ENCODE results near the gene FAM241A.

Gene FAM241A

GRCh38 chr4:112181358-112182000, 36.2 kb downstream of the FAM241A start:
- H3K27me3 ChIP-seq (ENCODE audit: low read depth, low read length) = no peaks in the 10 kb centered on the region
- TF ChIP-seq EZH2phosphoT487 (IDR thresholded peaks at IDR 0.05; ENCODE audit: low read depth) = no peak
- TF ChIP-seq, protein P1, sequence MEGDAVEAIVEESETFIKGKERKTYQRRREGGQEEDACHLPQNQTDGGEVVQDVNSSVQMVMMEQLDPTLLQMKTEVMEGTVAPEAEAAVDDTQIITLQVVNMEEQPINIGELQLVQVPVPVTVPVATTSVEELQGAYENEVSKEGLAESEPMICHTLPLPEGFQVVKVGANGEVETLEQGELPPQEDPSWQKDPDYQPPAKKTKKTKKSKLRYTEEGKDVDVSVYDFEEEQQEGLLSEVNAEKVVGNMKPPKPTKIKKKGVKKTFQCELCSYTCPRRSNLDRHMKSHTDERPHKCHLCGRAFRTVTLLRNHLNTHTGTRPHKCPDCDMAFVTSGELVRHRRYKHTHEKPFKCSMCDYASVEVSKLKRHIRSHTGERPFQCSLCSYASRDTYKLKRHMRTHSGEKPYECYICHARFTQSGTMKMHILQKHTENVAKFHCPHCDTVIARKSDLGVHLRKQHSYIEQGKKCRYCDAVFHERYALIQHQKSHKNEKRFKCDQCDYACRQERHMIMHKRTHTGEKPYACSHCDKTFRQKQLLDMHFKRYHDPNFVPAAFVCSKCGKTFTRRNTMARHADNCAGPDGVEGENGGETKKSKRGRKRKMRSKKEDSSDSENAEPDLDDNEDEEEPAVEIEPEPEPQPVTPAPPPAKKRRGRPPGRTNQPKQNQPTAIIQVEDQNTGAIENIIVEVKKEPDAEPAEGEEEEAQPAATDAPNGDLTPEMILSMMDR (IDR thresholded peaks at IDR 0.05; ENCODE audit: low read depth, low read length) = no peak
- no peak overlapping the region for H2AFZ ChIP-seq (ENCODE audit: low read depth, low read length)
- no peak overlapping the region for H3K4me3 ChIP-seq (ENCODE audit: low read length)
- no peak overlapping the region for H3K4me2 ChIP-seq (ENCODE audit: low read length)
- no peaks in the 10 kb centered on the region for H3K36me3 ChIP-seq (replicated peaks; ENCODE audit: low read depth, low read length)
- H3K4me1 ChIP-seq (ENCODE audit: low read length) = peaks cover 33% of the 10 kb centered on the region
- no peaks in the 10 kb centered on the region for H3K9me3 ChIP-seq (ENCODE audit: insufficient read depth, low read length)
- H4K20me1 ChIP-seq (ENCODE audit: insufficient read depth, low read length) = no peaks in the 10 kb centered on the region
- H3K9ac ChIP-seq (ENCODE audit: low read length) = no peak overlapping the region
- no peak overlapping the region for H3K27ac ChIP-seq (ENCODE audit: low read length)
- H3K79me2 ChIP-seq (ENCODE audit: low read length) = no peaks in the 10 kb centered on the region

- Histone ChIP-seq H3K79me2 (ENCODE audit: low read length) (no peaks in the 10 kb centered on the region), H3K9ac (ENCODE audit: low read length) (no peak overlapping the region), H3K9me3 (ENCODE audit: insufficient read depth, low read length) (no peaks in the 10 kb centered on the region), H3K27me3 (ENCODE audit: low read depth, low read length) (no peaks in the 10 kb centered on the region), H3K27ac (ENCODE audit: low read length) (no peak overlapping the region), H3K4me1 (ENCODE audit: low read length) (peaks cover 34% of the 10 kb centered on the region), H2AFZ (ENCODE audit: low read depth, low read length) (no peak overlapping the region), H4K20me1 (ENCODE audit: insufficient read depth, low read length) (no peaks in the 10 kb centered on the region), H3K4me2 (ENCODE audit: low read length) (no peak overlapping the region), H3K36me3 (replicated peaks; ENCODE audit: low read depth, low read length) (peaks cover 6% of the 10 kb centered on the region), H3K4me3 (ENCODE audit: low read length) (no peak overlapping the region)
- TF ChIP-seq, protein P1 (IDR thresholded peaks at IDR 0.05; ENCODE audit: low read depth, low read length) = no peak
- no peak for TF ChIP-seq EZH2phosphoT487 (IDR thresholded peaks at IDR 0.05; ENCODE audit: low read depth)
Measured at GRCh38 chr4:112182604-112183003, 37.4 kb downstream of the FAM241A start.

- no peaks in the 10 kb centered on the region for H3K27me3 ChIP-seq (ENCODE audit: low read depth, low read length)
- no peaks in the 10 kb centered on the region for H3K9me3 ChIP-seq (ENCODE audit: insufficient read depth, low read length)
- H3K4me2 ChIP-seq (ENCODE audit: low read length) = no peak overlapping the region
- H3K79me2 ChIP-seq (ENCODE audit: low read length) = no peaks in the 10 kb centered on the region
- peaks cover 34% of the 10 kb centered on the region for H3K4me1 ChIP-seq (ENCODE audit: low read length)
- no peaks in the 10 kb centered on the region for H4K20me1 ChIP-seq (ENCODE audit: insufficient read depth, low read length)
- TF ChIP-seq EZH2phosphoT487 (IDR thresholded peaks at IDR 0.05; ENCODE audit: low read depth) = no peak
- TF ChIP-seq, protein P1 (IDR thresholded peaks at IDR 0.05; ENCODE audit: low read depth, low read length) = no peak
- H3K4me3 ChIP-seq (ENCODE audit: low read length) = no peak overlapping the region
- no peak overlapping the region for H3K9ac ChIP-seq (ENCODE audit: low read length)
- peaks cover 6% of the 10 kb centered on the region for H3K36me3 ChIP-seq (replicated peaks; ENCODE audit: low read depth, low read length)
- no peak overlapping the region for H2AFZ ChIP-seq (ENCODE audit: low read depth, low read length)
- no peak overlapping the region for H3K27ac ChIP-seq (ENCODE audit: low read length)
Measured at GRCh38 chr4:112183252-112183651, 38.0 kb downstream of the FAM241A start.

DNA sequence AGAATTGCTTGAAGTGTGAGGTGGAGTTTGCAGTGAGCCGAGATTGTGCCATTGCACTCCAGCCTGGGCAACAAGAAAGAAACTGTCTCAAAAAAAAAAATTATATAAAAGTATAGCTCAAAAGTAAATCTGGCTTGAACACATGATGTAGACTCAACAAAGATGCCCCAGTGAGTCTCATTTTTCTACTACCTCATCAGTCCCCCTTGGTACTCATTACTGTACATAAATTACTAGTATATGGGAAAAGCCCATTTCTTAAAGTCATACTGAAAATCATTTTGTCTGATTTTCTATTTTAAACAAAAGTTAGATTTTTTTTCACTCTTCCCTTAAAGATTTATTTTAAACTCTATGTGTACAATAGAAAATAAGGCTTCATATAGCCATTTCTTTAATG, 39.2 kb downstream of the FAM241A start:
- Histone ChIP-seq H4K20me1 (ENCODE audit: insufficient read depth, low read length) (no peaks in the 10 kb centered on the region), H3K9me3 (ENCODE audit: insufficient read depth, low read length) (no peaks in the 10 kb centered on the region), H3K4me3 (ENCODE audit: low read length) (no peak overlapping the region), H3K9ac (ENCODE audit: low read length) (no peak overlapping the region), H3K36me3 (replicated peaks; ENCODE audit: low read depth, low read length) (peaks cover 6% of the 10 kb centered on the region), H3K27me3 (ENCODE audit: low read depth, low read length) (no peaks in the 10 kb centered on the region), H3K4me2 (ENCODE audit: low read length) (peak overlapping the region; percentile 72), H3K79me2 (ENCODE audit: low read length) (no peaks in the 10 kb centered on the region), H3K4me1 (ENCODE audit: low read length) (peaks cover 34% of the 10 kb centered on the region), H2AFZ (ENCODE audit: low read depth, low read length) (no peak overlapping the region), H3K27ac (ENCODE audit: low read length) (peak overlapping the region; percentile 91)
- no peak for TF ChIP-seq EZH2phosphoT487 (IDR thresholded peaks at IDR 0.05; ENCODE audit: low read depth)
- TF ChIP-seq, protein P1 (IDR thresholded peaks at IDR 0.05; ENCODE audit: low read depth, low read length) = no peak

All from OCI-LY3 (cell line).